GM19455 (cell line): ENCODE measurements around the gene AKAP11.

Source experiments
- ATAC-seq: cut with Tn5 transposase; IDR thresholded peaks from one replicate; pipeline ENCODE4 v1.9.1; 2021; ENCODE audit not compliant: unreplicated experiment

The AKAP11 gene

GRCh38 chr13:42333613-42334328 lies 61.8 kb downstream of the AKAP11 start:
- peak; percentile 76 for ATAC-seq

GRCh38 chr13:42334329-42334706 lies 62.4 kb downstream of the AKAP11 start:
- ATAC-seq = peak; percentile 34

GRCh38 chr13:42337808-42338600 lies 66.1 kb downstream of the AKAP11 start:
- ATAC-seq = no peak

GRCh38 chr13:42345367-42345766 lies 73.4 kb downstream of the AKAP11 start:
- ATAC-seq = no peak

GRCh38 chr13:42348576-42348975 lies 76.6 kb downstream of the AKAP11 start:
- ATAC-seq = no peak

- ATAC-seq = no peak
Observed at GRCh38 chr13:42350141-42350540, 78.2 kb downstream of the AKAP11 start.

GRCh38 chr13:42354241-42355091 lies 82.5 kb downstream of the AKAP11 start:
- peak; percentile 93 for ATAC-seq

- no peak for ATAC-seq
Observed at GRCh38 chr13:42355092-42355485, 83.1 kb downstream of the AKAP11 start.

GRCh38 chr13:42355491-42356183 lies 83.7 kb downstream of the AKAP11 start:
- no peak for ATAC-seq

- ATAC-seq = no peak
Observed at GRCh38 chr13:42356184-42356575, 84.2 kb downstream of the AKAP11 start.

- no peak for ATAC-seq
Observed at GRCh38 chr13:42360046-42360574, 88.2 kb downstream of the AKAP11 start.

GRCh38 chr13:42361701-42362100 lies 89.7 kb downstream of the AKAP11 start:
- ATAC-seq = no peak

- no peak for ATAC-seq
Observed at GRCh38 chr13:42363941-42364612, 92.1 kb downstream of the AKAP11 start.

GRCh38 chr13:42364613-42365000 lies 92.7 kb downstream of the AKAP11 start:
- ATAC-seq = no peak

GRCh38 chr13:42367831-42368230 lies 95.9 kb downstream of the AKAP11 start:
- no peak for ATAC-seq

- no peak for ATAC-seq
Observed at GRCh38 chr13:42369071-42369797, 97.3 kb downstream of the AKAP11 start.

- no peak for ATAC-seq
Observed at GRCh38 chr13:42370229-42370628, 98.3 kb downstream of the AKAP11 start.
